Kidney epithelial cell (primary cell): ENCODE data around the gene SPNS2. TPM values are rescaled to one million over a fixed set of nuclear protein-coding genes. Genes with fewer than 3 reads are reported as not detected.

ENCODE experiments used
- DNase-seq: peaks from one replicate; pipeline ENCODE4 v3.0.0-alpha.2; 2010; ENCODE audit warnings: low read depth
- H3K27me3 ChIP-seq: 2 replicates; pipeline ENCODE4 v1.6.0; 2011; ENCODE audit warnings: low read length; ENCODE audit not compliant: control insufficient read depth, insufficient read depth
- H3K36me3 ChIP-seq: 2 replicates; pipeline ENCODE4 v1.5.1; 2011; ENCODE audit warnings: low read length; ENCODE audit not compliant: control insufficient read depth, insufficient read depth
- H3K4me3 ChIP-seq: 2 replicates; pipeline ENCODE4 v1.5.1; 2011; ENCODE audit warnings: low read depth, mild to moderate bottlenecking, control low read depth, low read length
- total RNA-seq: library from RNA; depleted of rRNA; stranded (reverse); fragments of >200 nt; gene quantifications from 2 replicates; pipeline ENCODE4 v1.2.3, GENCODE V29; 2015
- TF ChIP-seq, protein P1 (sequence below): IDR thresholded peaks from 2 replicates; pipeline ENCODE4 v1.5.1; 2011; ENCODE audit warnings: mild to moderate bottlenecking, moderate library complexity, low read length, control low read depth, inconsistent platforms; ENCODE audit not compliant: insufficient read depth, poor library complexity, severe bottlenecking

SPNS2 gene
- total RNA-seq, 1 donor from 2014 or later: 47.3 TPM

DNA sequence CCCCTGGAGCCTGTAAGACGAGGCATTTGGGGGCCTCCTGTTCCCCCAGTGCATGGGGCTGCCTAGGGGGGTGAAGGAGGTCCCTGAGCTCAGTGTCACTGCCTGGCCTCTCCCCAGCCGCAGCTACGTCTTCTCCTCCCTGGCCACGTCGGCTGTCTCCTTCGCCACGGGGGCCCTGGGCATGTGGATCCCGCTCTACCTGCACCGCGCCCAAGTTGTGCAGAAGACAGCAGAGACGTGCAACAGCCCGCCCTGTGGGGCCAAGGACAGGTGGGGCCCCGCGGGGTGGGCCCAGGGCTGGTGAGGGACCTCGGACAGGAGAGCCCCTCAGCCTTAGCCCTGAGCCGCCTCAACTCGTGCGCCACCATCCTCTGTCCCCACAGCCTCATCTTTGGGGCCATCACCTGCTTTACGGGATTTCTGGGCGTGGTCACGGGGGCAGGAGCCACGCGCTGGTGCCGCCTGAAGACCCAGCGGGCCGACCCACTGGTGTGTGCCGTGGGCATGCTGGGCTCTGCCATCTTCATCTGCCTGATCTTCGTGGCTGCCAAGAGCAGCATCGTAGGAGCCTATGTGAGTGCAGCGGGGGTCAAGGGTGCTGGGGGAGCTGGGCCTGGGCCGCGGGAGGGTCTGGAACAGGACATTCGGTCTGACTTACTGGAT lies 34.3 kb downstream of the SPNS2 start:
- Histone ChIP-seq H3K4me3 (no peak overlapping the region), H3K27me3 (no peaks in the 10 kb centered on the region), H3K36me3 (peaks cover 6% of the 10 kb centered on the region)
- TF ChIP-seq, protein P1, sequence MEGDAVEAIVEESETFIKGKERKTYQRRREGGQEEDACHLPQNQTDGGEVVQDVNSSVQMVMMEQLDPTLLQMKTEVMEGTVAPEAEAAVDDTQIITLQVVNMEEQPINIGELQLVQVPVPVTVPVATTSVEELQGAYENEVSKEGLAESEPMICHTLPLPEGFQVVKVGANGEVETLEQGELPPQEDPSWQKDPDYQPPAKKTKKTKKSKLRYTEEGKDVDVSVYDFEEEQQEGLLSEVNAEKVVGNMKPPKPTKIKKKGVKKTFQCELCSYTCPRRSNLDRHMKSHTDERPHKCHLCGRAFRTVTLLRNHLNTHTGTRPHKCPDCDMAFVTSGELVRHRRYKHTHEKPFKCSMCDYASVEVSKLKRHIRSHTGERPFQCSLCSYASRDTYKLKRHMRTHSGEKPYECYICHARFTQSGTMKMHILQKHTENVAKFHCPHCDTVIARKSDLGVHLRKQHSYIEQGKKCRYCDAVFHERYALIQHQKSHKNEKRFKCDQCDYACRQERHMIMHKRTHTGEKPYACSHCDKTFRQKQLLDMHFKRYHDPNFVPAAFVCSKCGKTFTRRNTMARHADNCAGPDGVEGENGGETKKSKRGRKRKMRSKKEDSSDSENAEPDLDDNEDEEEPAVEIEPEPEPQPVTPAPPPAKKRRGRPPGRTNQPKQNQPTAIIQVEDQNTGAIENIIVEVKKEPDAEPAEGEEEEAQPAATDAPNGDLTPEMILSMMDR: no peak
- DNase-seq: no peak

DNA sequence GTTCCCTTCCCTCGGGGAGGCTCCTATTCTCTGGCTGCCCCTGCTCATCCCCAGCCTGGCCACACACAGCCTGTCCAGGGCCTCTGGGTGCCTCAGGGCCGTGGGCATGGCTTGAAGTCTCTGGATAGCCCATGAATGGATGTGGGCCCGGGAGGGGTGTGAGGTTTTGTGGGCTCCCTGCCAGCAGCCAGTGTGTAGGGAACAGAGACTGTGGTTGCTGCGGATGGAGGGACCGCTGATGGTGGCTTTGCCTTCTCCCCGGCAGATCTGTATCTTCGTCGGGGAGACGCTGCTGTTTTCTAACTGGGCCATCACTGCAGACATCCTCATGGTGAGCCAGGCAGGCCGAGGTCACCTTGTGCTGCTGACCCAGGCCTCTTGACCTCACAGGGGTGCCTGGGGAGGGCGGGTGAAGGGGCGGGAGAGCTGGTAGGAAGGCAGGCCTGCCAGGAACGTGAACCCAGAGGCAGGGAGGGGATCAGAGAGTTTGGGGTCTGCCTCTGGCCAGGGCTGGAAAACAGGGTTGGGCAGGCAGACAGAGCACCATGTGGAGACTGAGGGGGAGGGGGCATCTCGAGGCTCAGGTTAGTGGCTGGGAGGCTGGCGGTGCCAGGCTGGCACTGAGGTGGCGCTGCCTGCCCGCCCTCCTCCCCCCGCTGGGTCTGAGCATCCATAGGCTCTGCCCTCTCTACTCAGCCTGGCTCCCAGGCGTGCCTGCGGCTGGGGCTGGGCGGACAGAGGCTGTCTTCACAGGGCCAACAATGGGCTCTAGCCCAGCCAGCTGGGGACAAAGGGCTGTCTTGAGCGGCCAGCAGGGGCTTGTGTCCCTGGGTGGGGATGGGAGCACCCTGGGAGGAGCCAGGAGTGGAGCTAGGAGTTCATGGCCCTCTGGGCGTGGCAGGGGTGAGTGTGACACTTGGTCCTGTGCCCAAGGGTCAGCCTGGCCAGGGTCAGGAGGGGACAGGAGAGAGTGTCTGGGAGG lies 35.1 kb downstream of the SPNS2 start:
- peaks cover 6% of the 10 kb centered on the region for H3K36me3 ChIP-seq
- no peak for DNase-seq
- TF ChIP-seq, protein P1: no peak
- H3K4me3 ChIP-seq: no peak overlapping the region
- no peaks in the 10 kb centered on the region for H3K27me3 ChIP-seq

DNA sequence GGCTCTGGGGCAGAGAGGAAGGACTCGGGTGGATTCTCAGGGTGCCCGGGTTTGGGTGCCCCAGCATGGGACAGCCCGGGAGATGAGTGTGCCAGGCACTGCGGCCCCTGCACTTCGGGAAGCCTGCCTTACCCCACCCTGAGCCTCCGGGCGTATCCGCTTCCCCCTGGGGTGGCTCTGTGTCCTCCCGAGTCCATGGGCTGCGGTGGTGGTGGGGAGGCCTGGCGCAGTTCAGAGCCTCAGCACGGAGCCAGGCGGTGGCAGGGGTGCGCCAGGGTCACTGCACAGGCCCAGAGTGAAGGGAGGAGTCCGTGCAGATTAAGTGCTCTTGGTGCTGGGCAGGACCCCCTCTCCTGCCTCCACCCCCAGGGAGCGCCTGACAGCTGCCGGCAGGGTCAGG lies 35.8 kb downstream of the SPNS2 start:
- DNase-seq: no peak
- no peaks in the 10 kb centered on the region for H3K27me3 ChIP-seq
- H3K4me3 ChIP-seq: no peak overlapping the region
- TF ChIP-seq, protein P1: no peak
- H3K36me3 ChIP-seq: peaks cover 7% of the 10 kb centered on the region

DNA sequence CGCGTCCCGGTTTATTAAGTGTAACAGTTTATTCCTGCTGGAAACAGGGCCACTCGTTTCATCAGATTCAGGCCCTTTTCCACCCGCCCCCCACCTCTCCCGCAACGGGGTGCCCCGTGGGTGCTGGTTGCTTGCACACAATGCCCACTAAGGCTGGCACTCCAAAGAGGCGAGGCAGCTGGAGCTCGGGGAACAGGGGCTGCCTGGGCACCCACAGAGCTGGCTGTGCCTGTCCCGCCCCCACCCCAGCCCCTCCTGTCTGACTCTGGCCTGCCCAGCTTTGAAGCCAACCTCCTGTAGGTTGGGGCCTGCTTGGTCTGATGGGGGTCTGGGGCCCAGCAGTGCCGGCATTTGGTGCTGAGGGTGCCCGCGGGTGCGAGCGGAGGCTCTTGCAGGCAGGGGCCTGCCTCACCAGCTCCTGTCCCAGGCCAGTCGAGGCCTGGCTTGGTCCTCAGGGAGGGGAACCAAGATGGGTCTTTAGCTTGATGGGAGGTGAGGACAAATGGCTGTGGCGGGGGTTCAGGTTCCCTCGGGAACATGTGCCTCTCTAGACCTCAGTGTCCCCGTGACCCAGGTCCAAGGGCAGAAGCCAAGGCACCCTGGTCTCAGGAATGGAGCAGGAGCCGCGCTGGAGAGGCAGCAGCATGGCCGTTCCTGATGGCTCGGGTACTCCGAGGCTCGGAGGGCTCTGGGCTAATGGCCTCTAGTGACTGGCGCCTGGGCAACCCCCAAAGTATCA lies 36.4 kb downstream of the SPNS2 start:
- H3K36me3 ChIP-seq: peaks cover 7% of the 10 kb centered on the region
- no peak for DNase-seq
- H3K27me3 ChIP-seq: no peaks in the 10 kb centered on the region
- no peak overlapping the region for H3K4me3 ChIP-seq
- TF ChIP-seq, protein P1: no peak

DNA sequence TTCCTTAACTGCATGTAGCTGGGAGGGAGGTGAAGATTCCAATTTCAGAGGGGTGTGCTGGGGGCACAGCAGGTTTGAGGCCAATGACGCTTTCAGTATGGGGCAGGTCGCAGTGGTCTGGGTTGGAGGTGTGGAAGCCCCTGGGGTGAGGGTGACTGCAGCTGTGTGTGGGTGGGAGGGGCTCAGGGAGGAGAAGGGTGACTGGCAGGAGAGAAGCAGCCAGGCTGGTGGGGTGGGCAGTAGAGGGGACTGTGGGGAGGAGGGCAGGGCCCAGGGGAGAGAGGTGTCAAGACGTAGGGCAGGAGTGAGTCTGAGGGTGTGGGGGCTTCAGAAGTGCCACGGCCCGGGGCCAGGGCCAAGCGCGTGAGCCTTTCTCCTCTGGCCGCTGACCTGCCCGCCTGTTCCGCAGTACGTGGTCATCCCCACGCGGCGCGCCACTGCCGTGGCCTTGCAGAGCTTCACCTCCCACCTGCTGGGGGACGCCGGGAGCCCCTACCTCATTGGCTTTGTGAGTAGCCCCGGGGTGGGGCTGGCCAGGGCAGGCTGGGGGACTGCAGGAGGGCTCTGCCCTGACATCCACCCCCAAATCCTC lies 37.1 kb downstream of the SPNS2 start:
- peaks cover 4% of the 10 kb centered on the region for H3K36me3 ChIP-seq
- no peaks in the 10 kb centered on the region for H3K27me3 ChIP-seq
- no peak for DNase-seq
- TF ChIP-seq, protein P1: no peak
- no peak overlapping the region for H3K4me3 ChIP-seq
